Measurements from ENCODE around the gene PIK3CD.
"Not testable (repeated sequence)": the region's sequence is repeated elsewhere in the genome, so short reads cannot be mapped to it uniquely, and the experiment has no call there.

The PIK3CD gene

GRCh38 chr1:9689971-9690381 lies 38.4 kb downstream of the PIK3CD start:
- no peak for DNase-seq

- DNase-seq = no peak
Measured at GRCh38 chr1:9690440-9691107, 39.0 kb downstream of the PIK3CD start.

- DNase-seq = no peak
Measured at GRCh38 chr1:9691108-9691445, 39.5 kb downstream of the PIK3CD start.

- no peak for DNase-seq
Measured at GRCh38 chr1:9691691-9692090, 40.2 kb downstream of the PIK3CD start.

- no peak for DNase-seq
Measured at GRCh38 chr1:9696793-9697192, 45.3 kb downstream of the PIK3CD start.

GRCh38 chr1:9699361-9699760 lies 47.8 kb downstream of the PIK3CD start:
- DNase-seq = no peak

- no peak for DNase-seq
Measured at GRCh38 chr1:9700340-9700739, 48.8 kb downstream of the PIK3CD start.

GRCh38 chr1:9701665-9702064 lies 50.1 kb downstream of the PIK3CD start:
- DNase-seq = no peak

- DNase-seq = no peak
Measured at GRCh38 chr1:9703165-9703509, 51.6 kb downstream of the PIK3CD start.

- no peak for DNase-seq
Measured at GRCh38 chr1:9703681-9704080, 52.1 kb downstream of the PIK3CD start.

GRCh38 chr1:9705337-9706093 lies 54.0 kb downstream of the PIK3CD start:
- DNase-seq = no peak

- no peak for DNase-seq
Measured at GRCh38 chr1:9706178-9706577, 54.6 kb downstream of the PIK3CD start.

- DNase-seq = no peak
Measured at GRCh38 chr1:9710037-9710436, 58.5 kb downstream of the PIK3CD start.

- DNase-seq = no peak
Measured at GRCh38 chr1:9711466-9712020, 60.0 kb downstream of the PIK3CD start.

GRCh38 chr1:9712767-9713166 lies 61.2 kb downstream of the PIK3CD start:
- not testable (repeated sequence) for DNase-seq

GRCh38 chr1:9714257-9714718 lies 62.8 kb downstream of the PIK3CD start:
- no peak for DNase-seq

GRCh38 chr1:9715536-9716226 lies 64.2 kb downstream of the PIK3CD start:
- DNase-seq = no peak

GRCh38 chr1:9716404-9717192 lies 65.1 kb downstream of the PIK3CD start:
- DNase-seq = no peak

- DNase-seq = peak; percentile 67
Measured at GRCh38 chr1:9717193-9718005, 65.9 kb downstream of the PIK3CD start.

GRCh38 chr1:9718006-9718680 lies 66.6 kb downstream of the PIK3CD start:
- DNase-seq = no peak

- DNase-seq = no peak
Measured at GRCh38 chr1:9719978-9720722, 68.6 kb downstream of the PIK3CD start.

Measured in right forelimb (tissue), 1 donor.